GM06990 (cell line): ENCODE measurements around the gene MOCS3.

ENCODE experiments used
- DNase-seq: peaks from one replicate; pipeline ENCODE4 v3.0.0-alpha.2; 2011; ENCODE audit not compliant: insufficient read length; ENCODE audit errors: extremely low read depth
- H3K27me3 ChIP-seq: replicated peaks from 2 replicates; pipeline ENCODE4 v1.6.0; 2011; ENCODE audit warnings: low read length; ENCODE audit not compliant: control insufficient read depth, insufficient read depth
- H3K36me3 ChIP-seq: 2 replicates; pipeline ENCODE4 v1.5.1; 2011; ENCODE audit warnings: low read length; ENCODE audit not compliant: control insufficient read depth, insufficient read depth
- H3K4me3 ChIP-seq: replicated peaks from 2 replicates; pipeline ENCODE4 v1.5.1; 2011; ENCODE audit warnings: low read depth, mild to moderate bottlenecking, control low read depth, low read length
- CTCF ChIP-seq: IDR thresholded peaks from 2 replicates; pipeline ENCODE4 v1.5.1; 2011; ENCODE audit warnings: low read length, control low read depth, mild to moderate bottlenecking, inconsistent platforms; ENCODE audit not compliant: insufficient read depth, poor library complexity, severe bottlenecking

The MOCS3 gene

GRCh38 chr20:50933589-50933988 lies 25.0 kb upstream of the MOCS3 start:
- TF ChIP-seq CTCF, result no peak
- Histone ChIP-seq H3K4me3 (no peak overlapping the region), H3K36me3 (peaks cover 4% of the 10 kb centered on the region), H3K27me3 (no peaks in the 10 kb centered on the region)
- DNase-seq, result no peak

GRCh38 chr20:50943069-50943468 lies 15.5 kb upstream of the MOCS3 start:
- DNase-seq, result no peak
- Histone ChIP-seq H3K27me3 (no peaks in the 10 kb centered on the region), H3K4me3 (no peak overlapping the region), H3K36me3 (peaks cover 19% of the 10 kb centered on the region)
- TF ChIP-seq CTCF, result no peak

DNA sequence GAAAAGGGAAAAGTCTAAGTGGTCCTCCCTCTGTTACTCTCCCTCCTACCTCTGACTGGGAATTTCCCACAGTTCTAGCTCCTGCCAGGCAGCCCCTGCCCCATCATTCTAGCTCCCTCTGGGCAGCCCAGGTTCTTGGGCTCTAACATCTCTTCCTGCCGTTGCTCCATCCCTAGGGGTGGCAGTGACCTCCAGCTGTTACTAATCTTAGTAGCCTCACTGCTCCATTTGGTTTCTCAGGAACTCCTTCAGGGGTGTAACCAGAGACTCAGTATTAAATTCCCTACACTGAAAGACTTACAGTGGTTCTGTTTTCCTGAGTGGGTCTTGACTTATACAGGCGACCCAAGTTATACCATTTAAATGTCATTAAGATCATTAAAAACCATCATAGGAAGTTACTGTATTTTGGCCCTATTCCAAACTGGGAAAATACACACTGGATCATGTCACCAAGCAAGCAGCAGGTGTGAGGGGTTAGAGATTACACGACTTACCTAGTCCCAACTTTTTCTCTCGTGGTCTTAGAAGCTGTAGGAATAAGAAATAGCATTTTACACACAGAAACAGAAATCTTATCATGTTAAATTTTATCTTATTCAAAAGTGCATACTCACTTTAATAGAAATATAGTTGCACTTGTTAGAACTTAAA lies 10.4 kb upstream of the MOCS3 start:
- Histone ChIP-seq H3K36me3 (peaks cover 17% of the 10 kb centered on the region), H3K4me3 (no peak overlapping the region), H3K27me3 (no peaks in the 10 kb centered on the region)
- TF ChIP-seq CTCF, result no peak
- no peak for DNase-seq

DNA sequence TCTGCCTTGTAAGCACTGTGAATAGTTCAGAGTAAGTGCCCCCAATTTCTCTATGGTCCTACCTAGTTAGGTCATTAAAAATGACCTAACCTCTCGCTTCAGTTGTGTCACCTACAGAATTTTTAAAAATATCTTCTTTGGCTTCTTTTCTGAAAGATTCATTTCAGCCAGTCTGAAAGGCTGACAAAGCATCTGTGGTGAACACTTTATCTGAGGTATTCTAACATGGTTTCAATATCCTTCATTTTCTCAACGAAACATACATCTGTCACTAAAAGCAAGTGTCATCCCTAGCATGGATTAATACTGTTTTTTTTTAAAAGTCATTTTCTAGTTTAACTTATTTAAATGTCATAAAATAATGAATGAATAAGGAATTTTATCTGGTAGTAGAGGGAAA lies 5.4 kb upstream of the MOCS3 start:
- H3K36me3 ChIP-seq, result peaks cover 5% of the 10 kb centered on the region
- H3K4me3 ChIP-seq, result no peak overlapping the region
- TF ChIP-seq CTCF, result no peak
- H3K27me3 ChIP-seq, result no peaks in the 10 kb centered on the region
- DNase-seq, result no peak

GRCh38 chr20:50953821-50954220 lies 4.8 kb upstream of the MOCS3 start:
- Histone ChIP-seq H3K27me3 (no peaks in the 10 kb centered on the region), H3K36me3 (peaks cover 5% of the 10 kb centered on the region), H3K4me3 (no peak overlapping the region)
- no peak for DNase-seq
- TF ChIP-seq CTCF, result no peak

GRCh38 chr20:50957276-50957675 lies 1.3 kb upstream of the MOCS3 start:
- Histone ChIP-seq H3K36me3 (no peaks in the 10 kb centered on the region; the same call in none of the 2 replicates), H3K4me3 (peak overlapping the region; percentile 86), H3K27me3 (no peaks in the 10 kb centered on the region)
- TF ChIP-seq CTCF, result no peak
- no peak for DNase-seq
